Ovary (tissue), 3 donors: Measurements from ENCODE around the gene IL6.

Experiments used
- CTCF ChIP-seq, 3 donors: fragments of 450-650 bp in 2 of 3; fragments of 200-600 bp in 1 of 3; IDR thresholded peaks; one replicate each; pipeline versions ENCODE4 v1.5.1 to v1.8.0; 2016 to 2022; ENCODE audit warnings: antibody characterized with exemption in 3 of 3, mild to moderate bottlenecking in 1 of 3
- EP300 ChIP-seq: sonication (generic); formaldehyde crosslinking; IDR thresholded peaks from one replicate; pipeline ENCODE4 v1.6.1; 2017; ENCODE audit warnings: antibody characterized with exemption
- POLR2A ChIP-seq: fragments of 450-650 bp; IDR thresholded peaks from one replicate; pipeline ENCODE4 v1.6.1; 2017; ENCODE audit warnings: antibody characterized with exemption, mild to moderate bottlenecking, moderate library complexity
- donor health status: DM: no; HTN: no; CAD: no.

GRCh38 chr7:22681852-22682657 lies 44.9 kb upstream of the IL6 start:
- TF ChIP-seq CTCF (IDR thresholded peaks at IDR 0.05) (no peak), POLR2A (no peak), EP300 (no peak)
